ENCODE measurements around the gene FAM25A.
"Not testable (repeated sequence)": the region's sequence is repeated elsewhere in the genome, so short reads cannot be mapped to it uniquely, and the experiment has no call there.

FAM25A gene

GRCh38 chr10:87013528-87013927 lies 6.6 kb upstream of the FAM25A start:
- DNase-seq: not testable (repeated sequence)

- not testable (repeated sequence) for DNase-seq
These were observed 4.9 kb upstream of the FAM25A start for GRCh38 chr10:87014986-87015716.

GRCh38 chr10:87018127-87018526 lies 2.0 kb upstream of the FAM25A start:
- not testable (repeated sequence) for DNase-seq

DNA sequence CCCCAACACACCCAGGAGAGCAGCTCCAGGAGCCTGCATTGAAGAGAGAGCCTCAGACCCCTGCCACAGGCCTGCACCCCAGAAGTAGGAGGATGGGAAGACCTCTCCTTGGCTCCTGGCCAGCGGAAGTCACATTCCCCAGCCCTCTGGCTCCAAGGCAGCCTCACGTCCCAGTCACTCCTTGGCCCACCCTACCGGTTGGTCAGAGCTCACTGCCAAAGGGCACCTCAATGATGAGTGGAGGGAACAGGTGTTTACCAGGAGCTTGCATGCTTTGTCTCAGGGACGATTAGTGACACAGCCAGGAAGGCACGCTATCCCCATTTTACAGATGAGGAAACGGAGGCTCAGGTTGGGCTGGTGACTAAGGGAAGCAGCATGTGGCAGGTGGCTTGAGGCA lies 1.0 kb upstream of the FAM25A start:
- not testable (repeated sequence) for DNase-seq

DNA sequence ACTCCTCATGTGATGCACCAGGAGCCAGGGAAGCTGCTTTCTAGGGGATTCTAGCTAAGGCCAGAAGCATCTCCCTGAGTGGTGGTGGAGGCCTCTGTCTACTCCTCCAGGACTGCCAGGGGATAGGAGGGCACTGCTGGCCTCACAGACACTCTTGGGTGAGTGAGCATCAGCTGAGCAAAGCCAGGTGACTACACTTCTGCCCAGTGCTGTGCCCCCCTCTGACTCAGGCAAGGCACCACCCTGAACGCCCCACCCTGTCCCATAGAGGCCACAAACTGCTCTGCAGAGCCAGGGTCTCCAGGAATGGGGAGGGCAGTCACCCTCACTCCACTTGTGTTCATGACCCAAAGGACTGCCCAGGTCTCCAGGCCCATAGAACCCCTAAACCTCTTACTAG lies 590 bp upstream of the FAM25A start:
- DNase-seq: not testable (repeated sequence)

DNA sequence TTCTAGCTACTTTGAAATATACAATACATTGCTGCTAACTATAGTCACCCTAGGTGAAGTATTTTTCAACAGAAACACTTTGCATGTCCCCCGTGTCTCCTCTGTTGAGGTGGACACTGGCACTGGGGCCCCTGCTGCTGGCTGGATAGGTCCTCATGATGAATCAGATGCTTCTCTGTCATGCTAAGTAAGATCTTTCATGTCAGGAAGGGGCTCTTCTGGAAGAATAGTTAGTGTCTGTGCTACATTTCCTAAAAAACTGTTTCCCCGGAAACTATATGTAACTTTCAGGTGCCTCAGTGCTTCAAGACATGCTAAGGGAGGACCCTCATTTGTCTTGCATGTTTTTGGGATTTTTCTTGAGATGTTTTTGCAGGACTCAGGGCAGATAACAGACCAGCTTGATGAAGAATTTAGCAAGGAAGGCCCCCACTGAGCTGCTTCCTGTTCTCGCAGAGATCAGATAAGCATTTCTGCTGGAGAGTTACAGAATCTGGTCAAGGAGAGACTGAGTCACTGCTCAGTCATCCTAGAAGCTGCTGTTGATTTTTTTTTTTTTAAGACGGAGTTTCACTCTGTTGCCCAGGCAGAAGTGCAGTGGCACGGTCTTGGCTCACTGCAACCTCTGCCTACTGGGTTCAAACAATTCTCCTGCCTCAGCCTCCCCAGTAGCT lies 5.3 kb downstream of the FAM25A start:
- not testable (repeated sequence) for DNase-seq

GRCh38 chr10:87026747-87027508 lies 6.8 kb downstream of the FAM25A start:
- DNase-seq: not testable (repeated sequence)

- not testable (repeated sequence) for DNase-seq
These were observed 10.3 kb downstream of the FAM25A start for GRCh38 chr10:87030419-87030818.

DNA sequence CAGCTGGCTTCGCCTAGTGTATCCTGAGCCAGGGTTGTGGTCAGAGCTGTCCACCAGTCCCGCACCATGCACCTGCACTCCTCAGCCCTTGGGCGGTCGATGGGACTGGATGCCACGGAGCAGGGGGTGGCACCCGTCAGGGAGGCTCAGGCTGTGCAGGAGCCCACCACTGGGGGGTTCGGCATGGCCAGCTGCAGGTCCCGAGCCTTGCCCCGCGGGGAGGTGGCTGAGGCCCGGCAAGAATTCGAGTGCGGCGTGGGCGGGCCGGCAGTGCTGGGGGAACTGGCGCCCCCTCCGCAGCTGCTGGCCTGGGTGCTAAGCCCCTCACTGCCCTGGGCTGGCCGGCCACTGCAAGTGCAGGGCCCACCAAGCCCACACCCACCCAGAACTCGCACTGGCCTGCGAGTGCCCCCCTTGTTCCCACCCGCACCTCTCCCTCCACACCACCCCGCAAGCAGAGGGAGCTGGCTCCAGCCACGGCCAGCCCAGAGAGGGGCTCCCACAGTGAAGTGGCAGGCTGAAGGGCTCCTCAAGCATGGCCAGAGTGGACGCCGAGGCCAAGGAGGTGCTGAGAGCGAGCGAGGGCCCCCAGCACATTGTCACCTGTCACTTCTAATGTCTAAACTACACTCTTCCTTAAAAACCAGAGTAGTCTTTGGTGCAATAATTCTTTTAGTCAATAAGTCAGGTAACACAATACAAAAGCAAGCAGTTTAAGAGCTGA lies 11.0 kb downstream of the FAM25A start:
- no peak for DNase-seq

GRCh38 chr10:87036623-87037022 lies 16.5 kb downstream of the FAM25A start:
- no peak for DNase-seq

- no peak for DNase-seq
These were observed 18.2 kb downstream of the FAM25A start for GRCh38 chr10:87038286-87038717.

DNA sequence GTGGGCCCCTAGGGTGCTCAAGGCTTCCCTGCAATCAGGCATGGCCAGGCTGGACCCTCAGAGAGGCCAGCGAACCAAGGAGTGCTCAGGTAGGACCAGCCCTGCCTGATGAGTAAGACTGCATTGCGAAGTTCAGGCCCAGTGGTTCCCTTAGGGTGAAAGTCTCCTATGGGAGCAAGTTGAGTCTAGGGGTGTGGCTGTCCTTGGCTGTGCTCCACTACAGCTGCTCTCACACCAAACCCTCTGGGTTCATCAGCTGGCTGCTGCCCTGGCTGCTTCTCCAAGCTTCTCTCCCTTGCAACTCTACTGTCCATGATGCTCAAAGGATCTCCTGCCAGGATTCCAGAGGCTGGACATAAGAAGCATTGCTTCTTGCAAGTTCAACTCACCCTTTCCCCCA lies 18.7 kb downstream of the FAM25A start:
- DNase-seq: no peak

DNA sequence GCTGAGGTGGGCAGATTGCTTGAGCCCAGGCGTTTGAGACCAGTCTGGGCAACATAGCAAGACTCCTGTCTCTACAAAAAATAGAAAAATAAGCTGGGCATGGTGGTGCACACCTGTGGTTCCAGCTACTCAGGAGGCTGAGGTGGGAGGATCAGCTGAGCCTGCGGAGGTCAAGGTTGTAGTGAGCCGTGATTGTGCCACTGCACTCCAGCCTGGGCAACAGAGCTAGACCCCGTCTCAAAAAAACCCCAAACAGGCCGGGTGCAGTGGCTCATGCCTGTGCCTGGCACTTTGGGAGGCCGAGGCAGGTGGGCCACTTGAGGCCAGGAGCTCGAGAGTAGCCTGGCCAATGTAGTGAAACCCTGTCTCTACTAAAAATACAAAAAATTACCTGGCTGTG lies 23.5 kb downstream of the FAM25A start:
- not testable (repeated sequence) for DNase-seq

GRCh38 chr10:87045434-87045938 lies 25.4 kb downstream of the FAM25A start:
- DNase-seq: no peak

DNA sequence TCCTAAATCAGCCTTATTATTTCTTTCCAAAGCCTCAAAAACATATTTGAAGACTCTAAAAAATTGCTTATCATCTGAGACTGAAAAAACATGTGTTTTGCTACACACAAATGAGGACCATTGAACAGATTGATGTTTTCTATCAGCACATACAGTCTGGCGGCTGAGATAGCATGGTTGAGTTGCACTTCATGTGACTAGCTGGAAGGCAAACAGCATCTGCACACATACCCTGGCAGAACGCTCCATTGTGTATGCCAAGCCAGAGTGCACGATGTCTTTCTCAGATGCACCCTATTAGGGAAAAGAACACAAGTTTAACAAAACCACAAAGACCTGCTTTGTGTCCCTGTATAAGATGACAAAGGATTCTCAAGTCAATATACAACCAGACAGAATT lies 33.0 kb downstream of the FAM25A start:
- DNase-seq: no peak

DNA sequence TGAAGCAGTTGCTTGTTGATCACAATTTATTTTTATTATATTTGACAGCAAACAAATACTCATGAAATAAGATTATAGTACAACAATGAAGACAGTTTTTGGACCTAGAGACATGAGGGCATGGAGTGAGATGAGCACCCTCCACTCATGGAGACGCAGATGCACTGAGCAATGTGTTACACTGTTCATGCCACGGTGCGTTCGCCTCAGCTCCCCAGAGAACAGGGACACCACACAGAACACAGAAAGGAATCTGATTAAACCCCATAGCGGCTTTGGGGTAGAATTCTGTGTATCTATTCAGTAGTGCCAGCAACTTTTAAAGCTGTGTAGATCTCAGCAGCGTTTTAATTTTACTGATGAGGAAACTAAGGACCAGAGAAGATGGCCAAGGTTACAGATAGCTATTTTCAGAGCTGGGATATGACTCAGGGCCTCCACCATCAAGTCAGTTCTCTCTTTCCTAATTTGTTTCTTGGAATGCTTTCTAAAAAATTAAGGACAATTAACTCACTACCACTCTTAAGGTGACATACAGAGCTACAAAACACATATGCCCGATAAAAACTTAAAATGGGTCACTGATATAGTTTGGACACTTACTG lies 33.6 kb downstream of the FAM25A start:
- no peak for DNase-seq

DNA sequence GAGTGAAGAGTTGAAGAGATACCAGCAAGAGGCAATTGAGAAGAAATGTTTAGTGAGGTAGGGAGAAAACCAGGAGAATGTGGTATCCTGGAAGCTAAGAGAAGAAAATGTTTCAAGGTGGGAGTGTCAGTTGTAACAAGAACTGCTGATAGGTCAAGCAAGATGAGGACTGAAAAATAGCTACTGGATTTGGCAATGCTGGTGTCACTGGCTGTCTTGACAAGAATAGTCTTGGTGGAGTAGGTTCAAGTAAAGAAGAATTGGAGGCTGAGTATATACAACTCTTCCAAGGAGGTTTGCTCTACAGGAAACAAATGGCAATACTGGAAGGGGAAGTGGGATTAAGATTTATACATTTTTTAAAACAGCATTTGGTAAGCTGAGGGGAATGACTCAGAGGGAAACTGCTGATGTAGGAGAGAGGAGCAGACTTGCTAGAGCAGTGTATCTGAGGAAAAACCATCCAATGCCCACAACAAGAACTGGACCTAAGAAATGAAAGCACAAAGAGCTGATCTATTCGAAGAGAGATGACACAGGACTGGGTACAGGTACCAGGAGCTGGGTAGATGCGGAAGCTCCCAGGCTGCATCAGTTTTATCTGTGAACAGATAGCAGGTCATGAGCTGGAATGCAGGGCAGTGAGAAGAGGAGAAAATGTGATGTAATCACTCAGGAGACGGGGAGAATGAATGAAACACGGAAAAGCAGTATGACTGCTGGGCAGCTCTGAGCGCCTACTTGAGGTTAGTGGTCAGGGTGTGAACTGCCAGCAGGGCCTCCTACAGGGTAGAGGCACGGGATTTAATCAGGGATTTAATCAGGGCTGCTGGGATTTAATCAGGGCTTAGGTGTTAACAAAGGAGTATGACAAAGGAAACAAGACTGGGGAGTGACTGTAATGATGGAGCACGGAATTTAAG lies 34.5 kb downstream of the FAM25A start:
- DNase-seq: no peak

DNA sequence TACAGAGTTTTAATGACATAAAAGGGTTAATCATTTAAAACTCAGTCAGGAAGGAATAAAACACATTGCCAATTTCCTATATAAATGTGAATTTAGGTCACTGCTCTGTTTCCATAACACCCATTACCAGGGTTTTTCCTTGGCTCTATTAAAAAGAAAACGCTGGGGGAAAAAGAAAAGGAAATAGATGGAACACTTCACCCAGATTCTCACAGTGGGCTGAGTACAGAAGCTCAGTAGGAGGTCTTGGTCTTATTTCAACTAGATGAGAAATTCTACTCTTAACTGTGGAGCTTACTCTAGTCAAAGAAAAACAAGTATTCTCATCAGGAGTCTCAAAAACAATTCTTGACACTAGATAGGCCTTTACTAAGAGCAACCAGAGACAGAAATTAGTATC lies 38.1 kb downstream of the FAM25A start:
- no peak for DNase-seq

DNA sequence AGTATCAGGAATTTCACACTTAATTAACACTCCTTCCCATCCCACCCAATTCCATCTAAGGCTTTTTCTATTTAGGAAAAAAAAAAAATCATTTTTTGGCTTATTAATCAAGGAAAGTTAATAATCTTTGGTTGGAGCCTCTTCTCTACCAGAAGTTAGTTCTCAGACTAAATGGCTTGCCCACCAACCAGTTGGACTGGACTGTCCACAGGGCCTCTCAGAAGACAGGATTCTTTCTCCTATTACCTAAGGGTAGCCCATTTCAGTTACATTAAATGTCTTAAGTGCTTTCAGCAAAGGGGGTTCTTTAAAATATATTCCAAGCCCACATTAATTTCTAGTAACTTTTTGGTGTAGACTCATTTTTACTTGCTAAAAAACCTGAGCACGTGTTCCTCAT lies 39.3 kb downstream of the FAM25A start:
- no peak for DNase-seq

DNA sequence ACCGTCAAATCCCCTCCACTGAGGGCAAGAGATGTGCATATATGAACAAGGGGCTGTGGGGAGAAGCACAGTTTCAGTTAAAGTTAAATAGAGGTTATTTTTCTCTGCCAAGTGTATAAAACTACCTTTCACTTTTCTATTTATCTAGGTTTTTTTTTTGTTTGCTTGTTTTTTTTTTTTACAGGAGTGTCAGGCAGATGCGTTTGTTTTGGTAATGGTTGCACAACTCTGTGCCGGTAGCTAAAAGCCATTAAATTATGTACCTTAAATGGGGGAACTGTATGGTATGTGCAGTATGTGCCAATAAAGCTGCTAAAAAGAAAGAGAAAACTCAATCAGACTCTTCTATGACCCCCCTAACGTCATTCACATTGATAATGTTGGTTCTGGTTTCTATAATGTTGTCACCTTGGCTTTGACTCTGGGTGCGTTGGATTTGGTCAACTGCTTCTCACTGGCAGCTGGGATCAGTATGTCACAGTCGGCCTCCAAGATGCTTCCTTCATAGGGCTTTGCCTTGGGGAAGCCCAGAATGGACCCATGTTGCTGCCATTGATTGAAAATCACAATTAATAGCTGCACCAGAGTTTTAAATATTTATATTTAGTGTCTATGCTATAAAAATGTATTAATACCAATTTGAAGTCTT lies 40.3 kb downstream of the FAM25A start:
- no peak for DNase-seq

- DNase-seq: no peak
These were observed 44.6 kb downstream of the FAM25A start for GRCh38 chr10:87064651-87065050.
